ENCODE measurements around the gene FTO. TPM values are rescaled to one million over a fixed set of nuclear protein-coding genes. Genes with fewer than 3 reads are reported as not detected.

FTO gene
- total RNA-seq, 1 donor from 2014 or later = 70.5 TPM

DNA sequence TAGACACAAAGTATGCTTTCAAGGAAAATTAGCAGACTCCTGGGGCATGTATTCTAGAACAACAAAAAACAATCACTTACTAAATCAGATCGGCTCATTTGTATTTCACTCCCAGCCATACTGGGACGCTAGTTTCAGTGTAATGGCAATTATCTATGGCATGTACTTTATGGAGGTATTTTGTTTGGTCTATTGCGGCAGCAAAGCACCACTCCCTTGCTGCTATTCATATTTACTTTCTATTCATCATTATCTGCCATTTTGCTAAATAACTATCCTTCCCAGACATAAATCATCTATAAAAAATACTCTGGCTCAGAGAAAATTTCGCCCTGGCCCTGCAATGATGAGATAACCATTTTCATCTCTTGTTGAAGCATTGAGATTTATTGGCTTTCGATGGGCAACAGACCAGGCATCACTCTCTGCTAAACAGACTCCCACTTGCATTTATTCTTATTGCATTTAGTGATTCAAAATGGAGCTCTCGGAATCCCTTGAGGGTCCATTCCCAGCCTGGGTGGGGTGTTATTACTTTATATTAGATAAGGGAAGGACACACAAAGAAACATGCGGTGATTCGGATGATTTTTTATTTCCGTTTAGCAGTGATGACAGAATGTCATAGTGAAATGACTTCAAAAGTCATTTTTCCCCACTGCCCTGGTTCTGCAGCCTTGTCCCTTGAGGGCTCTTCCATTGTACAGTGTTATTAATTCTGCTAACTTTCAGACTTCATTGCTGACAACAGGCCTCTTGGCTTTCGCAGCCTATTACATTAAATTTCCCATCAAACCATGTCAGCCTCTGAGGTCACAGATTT, 356.9 kb downstream of the FTO start:
- no peaks in the 10 kb centered on the region for H3K27me3 ChIP-seq
- H3K4me1 ChIP-seq = no peaks in the 10 kb centered on the region
- no peaks in the 10 kb centered on the region for H3K9me3 ChIP-seq
- no peak overlapping the region for H3K4me3 ChIP-seq
- TF ChIP-seq POLR2A (IDR thresholded peaks at IDR 0.05) = no peak
- TF ChIP-seq, protein P1, sequence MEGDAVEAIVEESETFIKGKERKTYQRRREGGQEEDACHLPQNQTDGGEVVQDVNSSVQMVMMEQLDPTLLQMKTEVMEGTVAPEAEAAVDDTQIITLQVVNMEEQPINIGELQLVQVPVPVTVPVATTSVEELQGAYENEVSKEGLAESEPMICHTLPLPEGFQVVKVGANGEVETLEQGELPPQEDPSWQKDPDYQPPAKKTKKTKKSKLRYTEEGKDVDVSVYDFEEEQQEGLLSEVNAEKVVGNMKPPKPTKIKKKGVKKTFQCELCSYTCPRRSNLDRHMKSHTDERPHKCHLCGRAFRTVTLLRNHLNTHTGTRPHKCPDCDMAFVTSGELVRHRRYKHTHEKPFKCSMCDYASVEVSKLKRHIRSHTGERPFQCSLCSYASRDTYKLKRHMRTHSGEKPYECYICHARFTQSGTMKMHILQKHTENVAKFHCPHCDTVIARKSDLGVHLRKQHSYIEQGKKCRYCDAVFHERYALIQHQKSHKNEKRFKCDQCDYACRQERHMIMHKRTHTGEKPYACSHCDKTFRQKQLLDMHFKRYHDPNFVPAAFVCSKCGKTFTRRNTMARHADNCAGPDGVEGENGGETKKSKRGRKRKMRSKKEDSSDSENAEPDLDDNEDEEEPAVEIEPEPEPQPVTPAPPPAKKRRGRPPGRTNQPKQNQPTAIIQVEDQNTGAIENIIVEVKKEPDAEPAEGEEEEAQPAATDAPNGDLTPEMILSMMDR (IDR thresholded peaks at IDR 0.05) = no peak
- no peak for TF ChIP-seq POLR2AphosphoS5 (IDR thresholded peaks at IDR 0.05; ENCODE audit: insufficient read depth in 1 of 2, low read depth in 1 of 2)
- DNase-seq (ENCODE audit: extremely low spot score in 2 of 2) = no peak
- intact Hi-C loops (cut with DNase I) = no loop called here
- no peak overlapping the region for H3K27ac ChIP-seq
- H3K36me3 ChIP-seq = no peaks in the 10 kb centered on the region

DNA sequence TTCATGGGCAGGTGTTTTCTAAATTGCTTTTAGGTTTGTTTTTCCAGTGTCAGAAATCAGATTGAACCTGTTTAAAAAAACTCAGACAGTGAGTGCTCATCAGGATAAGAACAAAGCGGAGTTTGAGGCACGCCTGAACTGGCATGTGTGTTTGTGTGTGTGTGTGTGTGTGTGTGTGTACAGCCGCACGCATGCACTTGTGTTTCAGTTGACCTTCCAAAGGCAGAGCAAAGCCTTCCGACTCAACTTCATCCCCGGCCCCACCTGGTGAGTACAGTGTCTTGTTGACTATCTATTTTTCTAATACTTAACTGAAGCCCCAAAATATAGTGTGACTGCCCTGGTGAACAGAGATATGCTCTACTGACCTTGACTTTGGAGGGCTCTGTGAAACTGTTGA, 357.5 kb downstream of the FTO start:
- H3K27ac ChIP-seq = no peak overlapping the region
- intact Hi-C loops (cut with DNase I) = no loop called here
- no peaks in the 10 kb centered on the region for H3K9me3 ChIP-seq
- H3K4me3 ChIP-seq = no peak overlapping the region
- no peaks in the 10 kb centered on the region for H3K36me3 ChIP-seq
- H3K27me3 ChIP-seq = no peaks in the 10 kb centered on the region
- H3K4me1 ChIP-seq = no peaks in the 10 kb centered on the region
- no peak for TF ChIP-seq POLR2A (IDR thresholded peaks at IDR 0.05)
- TF ChIP-seq, protein P1 (IDR thresholded peaks at IDR 0.05) = no peak
- no peak for TF ChIP-seq POLR2AphosphoS5 (IDR thresholded peaks at IDR 0.05; ENCODE audit: insufficient read depth in 1 of 2, low read depth in 1 of 2)
- peak in 1 of 2 donors; percentile 61 for DNase-seq (ENCODE audit: extremely low spot score in 2 of 2)

- no peak for TF ChIP-seq POLR2AphosphoS5 (IDR thresholded peaks at IDR 0.05; ENCODE audit: insufficient read depth in 1 of 2, low read depth in 1 of 2)
- TF ChIP-seq, protein P1 (IDR thresholded peaks at IDR 0.05) = no peak
- no peak for TF ChIP-seq POLR2A (IDR thresholded peaks at IDR 0.05)
- peak; percentile 40 to 70 for DNase-seq (ENCODE audit: extremely low spot score in 2 of 2)
- Histone ChIP-seq H3K4me3 (no peak overlapping the region), H3K27me3 (no peaks in the 10 kb centered on the region), H3K9me3 (no peaks in the 10 kb centered on the region), H3K36me3 (no peaks in the 10 kb centered on the region), H3K27ac (no peak overlapping the region), H3K4me1 (no peaks in the 10 kb centered on the region)
- intact Hi-C loops (cut with DNase I) = no loop called here
Observed at GRCh38 chr16:54062361-54063278, 358.7 kb downstream of the FTO start.

DNA sequence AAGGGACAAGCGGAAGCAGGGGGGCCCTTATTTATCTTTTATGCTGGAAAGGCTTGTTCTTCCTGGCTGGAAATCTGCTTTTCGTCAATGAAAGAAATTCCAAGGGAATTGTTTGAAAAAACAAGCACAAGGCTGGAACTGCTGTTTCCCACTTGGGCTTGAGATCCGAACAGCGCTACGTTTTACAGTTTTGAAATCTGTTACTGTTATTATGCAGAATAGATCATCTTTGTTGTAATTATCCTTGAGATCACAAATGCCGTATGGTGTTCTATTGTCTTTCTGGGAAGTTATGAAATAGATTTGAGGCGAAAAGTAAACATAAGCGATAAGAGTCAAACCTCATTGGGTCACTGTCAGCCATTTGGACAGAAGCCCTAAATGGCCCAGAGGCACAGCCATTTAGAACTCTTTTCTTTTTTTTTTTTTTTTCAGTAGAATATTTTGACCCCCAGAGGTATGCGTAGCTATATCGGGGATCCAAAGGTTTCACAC, 359.4 kb downstream of the FTO start:
- H3K36me3 ChIP-seq = no peaks in the 10 kb centered on the region
- TF ChIP-seq, protein P1 (IDR thresholded peaks at IDR 0.05) = no peak
- TF ChIP-seq POLR2AphosphoS5 (IDR thresholded peaks at IDR 0.05; ENCODE audit: insufficient read depth in 1 of 2, low read depth in 1 of 2) (no peak), POLR2A (IDR thresholded peaks at IDR 0.05) (no peak)
- H3K9me3 ChIP-seq = no peaks in the 10 kb centered on the region
- intact Hi-C loops (cut with DNase I) = no loop called here
- no peaks in the 10 kb centered on the region for H3K27me3 ChIP-seq
- no peak for DNase-seq (ENCODE audit: extremely low spot score in 2 of 2)
- H3K4me1 ChIP-seq = no peaks in the 10 kb centered on the region
- H3K27ac ChIP-seq = no peak overlapping the region
- no peak overlapping the region for H3K4me3 ChIP-seq
